Activated T-helper 2 cell treated with anti-CD3 and anti-CD28 coated beads, Interferon-gamma antibody, Interleukin-2, Interleukin-4, amounts not matched to agents 10 μg/mL and 5 μg/mL and 100 μg/mL, durations not matched to agents 14 hours and 24 hours and 36 hours (primary cell): Measurements from ENCODE around the gene BAZ1A. TPM values are rescaled to one million over a fixed set of nuclear protein-coding genes. Genes with fewer than 3 reads are reported as not detected.
"Not testable (repeated sequence)": the region's sequence is repeated elsewhere in the genome, so short reads cannot be mapped to it uniquely, and the experiment has no call there.

ENCODE experiments used
- DNase-seq: peaks from one replicate; pipeline ENCODE4 v3.0.0; 2021; ENCODE audit warnings: low spot score
- H3K27ac Mint-ChIP-seq: one replicate; pipeline ENCODE4 v1.8.0; 2021; ENCODE audit warnings: mixed read lengths
- H3K27me3 Mint-ChIP-seq: one replicate; pipeline ENCODE4 v1.8.0; 2021; ENCODE audit warnings: low read depth, mixed read lengths
- H3K36me3 Mint-ChIP-seq: one replicate; pipeline ENCODE4 v1.8.0; 2021; ENCODE audit warnings: low read depth, mixed read lengths
- H3K4me1 Mint-ChIP-seq: one replicate; pipeline ENCODE4 v1.8.0; 2021; ENCODE audit warnings: low read depth, mixed read lengths
- H3K4me3 Mint-ChIP-seq: one replicate; pipeline ENCODE4 v1.8.0; 2021; ENCODE audit warnings: low read depth, mild to moderate bottlenecking, moderate library complexity, mixed read lengths
- H3K9me3 Mint-ChIP-seq: one replicate; pipeline ENCODE4 v1.8.0; 2021; ENCODE audit warnings: mixed read lengths
- intact Hi-C: fragments of 100-400 bp; cut with micrococcal nuclease; formaldehyde crosslinking; loops from one replicate; pipeline ENCODE4 v1.15.1; 2023
- total RNA-seq: library from RNA; stranded (reverse); gene quantifications from 2 replicates; pipeline ENCODE4 v1.2.3, GENCODE V29; 2022

Gene BAZ1A
- total RNA-seq, 1 donor from 2014 or later: 85.7 TPM

DNA sequence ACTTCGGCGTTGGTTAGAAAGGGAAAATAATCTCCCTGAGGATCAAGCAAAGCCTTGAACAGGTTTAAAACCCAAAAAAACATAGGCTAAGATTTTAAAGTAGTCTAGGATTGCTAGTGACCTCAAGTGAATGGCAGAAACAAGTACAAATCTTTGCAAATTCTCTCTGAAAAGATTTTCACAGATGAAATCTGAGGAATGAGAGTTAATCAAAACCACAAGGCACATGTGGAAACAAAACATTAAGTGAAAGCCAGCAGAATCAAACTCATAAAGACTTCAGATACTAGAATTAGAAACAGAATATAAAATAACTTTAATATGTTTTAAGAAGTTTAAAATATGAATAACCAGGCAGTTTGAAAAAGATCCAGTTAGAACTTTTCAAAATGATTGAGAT is 108.6 kb downstream of the BAZ1A start:
- Mint-ChIP-seq H3K9me3 (no peaks in the 10 kb centered on the region), H3K4me3 (no peak overlapping the region), H3K27ac (no peak overlapping the region), H3K36me3 (peaks cover 69% of the 10 kb centered on the region), H3K4me1 (peaks cover 3% of the 10 kb centered on the region), H3K27me3 (no peaks in the 10 kb centered on the region)
- intact Hi-C loops: no loop called here
- no peak for DNase-seq

DNA sequence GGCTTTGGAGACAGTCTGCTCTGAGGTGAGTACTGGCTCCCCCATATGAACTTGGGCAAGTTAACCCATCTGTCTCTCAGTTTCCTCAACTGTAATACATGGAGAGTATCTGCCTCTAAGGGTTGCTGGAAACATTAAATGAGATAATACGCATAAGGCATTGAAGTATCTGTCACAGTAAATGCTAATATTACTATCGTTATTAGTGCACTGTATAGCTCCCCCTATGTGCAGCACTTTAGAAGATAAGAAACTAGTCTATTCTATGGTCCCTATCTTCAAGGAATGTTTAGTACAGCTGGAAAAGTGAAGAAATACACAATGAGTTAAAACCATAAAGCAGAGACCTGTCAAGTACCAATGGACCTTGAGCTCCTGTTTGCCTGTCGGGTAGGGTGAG is 109.1 kb downstream of the BAZ1A start:
- Mint-ChIP-seq H3K4me3 (no peak overlapping the region), H3K27ac (no peak overlapping the region), H3K4me1 (peaks cover 3% of the 10 kb centered on the region), H3K9me3 (no peaks in the 10 kb centered on the region), H3K27me3 (no peaks in the 10 kb centered on the region), H3K36me3 (peaks cover 70% of the 10 kb centered on the region)
- DNase-seq: no peak
- intact Hi-C loops: no loop called here

DNA sequence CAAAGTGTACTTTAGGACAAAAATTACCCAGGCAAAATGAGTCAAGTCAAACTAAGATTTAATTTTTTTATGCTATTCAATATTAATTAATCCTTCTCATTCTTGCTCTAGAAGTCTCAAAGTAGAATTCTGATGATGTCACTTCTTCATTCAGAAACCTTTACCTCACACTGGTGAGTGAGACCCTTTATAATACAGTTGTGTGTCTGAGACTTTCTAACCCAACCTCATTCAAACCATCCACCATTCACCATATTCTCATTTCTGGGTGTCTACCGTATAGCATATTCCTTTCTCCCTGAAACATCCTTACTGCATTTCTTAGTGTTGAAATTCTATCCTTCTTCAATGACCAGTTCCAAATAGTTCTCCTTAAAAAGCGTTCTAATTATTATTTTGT is 119.9 kb downstream of the BAZ1A start:
- Mint-ChIP-seq H3K4me3 (no peak overlapping the region), H3K27ac (no peak overlapping the region), H3K27me3 (no peaks in the 10 kb centered on the region), H3K9me3 (no peaks in the 10 kb centered on the region), H3K4me1 (no peaks in the 10 kb centered on the region), H3K36me3 (peaks cover 39% of the 10 kb centered on the region)
- no peak for DNase-seq
- intact Hi-C loops: no loop called here

DNA sequence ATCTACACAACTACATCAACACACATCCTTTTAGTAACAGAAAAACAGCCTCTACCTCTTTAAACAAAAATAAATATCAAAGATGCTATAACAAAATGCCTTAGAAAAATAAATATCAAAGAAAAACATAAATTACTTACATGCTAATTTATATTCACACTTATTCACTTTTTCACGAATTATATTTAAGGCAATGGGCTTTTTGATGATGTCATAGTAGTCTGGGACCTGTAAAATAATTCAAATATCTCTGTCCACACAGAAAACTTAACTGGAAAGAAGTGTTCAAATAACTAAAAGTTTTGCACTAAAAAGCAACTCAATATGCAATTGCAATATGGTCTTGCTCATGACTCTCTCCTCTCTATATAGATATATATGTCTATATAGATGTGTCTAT is 120.5 kb downstream of the BAZ1A start:
- no peak overlapping the region for H3K4me3 Mint-ChIP-seq
- peaks cover 33% of the 10 kb centered on the region for H3K36me3 Mint-ChIP-seq
- intact Hi-C loops: no loop called here
- H3K4me1 Mint-ChIP-seq: no peaks in the 10 kb centered on the region
- H3K27me3 Mint-ChIP-seq: no peaks in the 10 kb centered on the region
- H3K9me3 Mint-ChIP-seq: no peaks in the 10 kb centered on the region
- DNase-seq: no peak
- H3K27ac Mint-ChIP-seq: no peak overlapping the region

DNA sequence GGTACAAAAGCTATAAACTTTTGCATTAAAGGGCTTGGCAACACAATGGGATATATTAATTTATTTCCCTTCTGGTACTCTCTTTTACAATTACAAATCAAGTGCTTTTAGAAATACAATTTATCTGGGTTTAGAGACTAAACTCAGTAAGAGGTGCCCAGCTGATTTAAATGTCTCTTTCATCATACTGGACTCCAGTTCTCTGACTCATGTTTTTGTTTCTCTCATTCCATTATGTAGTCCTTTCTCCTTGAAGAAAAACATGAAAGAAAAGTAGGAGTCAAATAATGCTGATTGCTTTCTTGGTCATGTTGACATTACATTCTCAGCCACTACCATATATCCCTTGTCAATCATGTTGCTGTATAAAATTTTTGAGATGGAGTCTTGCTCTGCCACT is 124.5 kb downstream of the BAZ1A start:
- intact Hi-C loops: no loop called here
- no peak for DNase-seq
- H3K36me3 Mint-ChIP-seq: peaks cover 23% of the 10 kb centered on the region
- H3K27me3 Mint-ChIP-seq: no peaks in the 10 kb centered on the region
- H3K4me3 Mint-ChIP-seq: no peak overlapping the region
- no peaks in the 10 kb centered on the region for H3K4me1 Mint-ChIP-seq
- H3K9me3 Mint-ChIP-seq: no peaks in the 10 kb centered on the region
- no peak overlapping the region for H3K27ac Mint-ChIP-seq

DNA sequence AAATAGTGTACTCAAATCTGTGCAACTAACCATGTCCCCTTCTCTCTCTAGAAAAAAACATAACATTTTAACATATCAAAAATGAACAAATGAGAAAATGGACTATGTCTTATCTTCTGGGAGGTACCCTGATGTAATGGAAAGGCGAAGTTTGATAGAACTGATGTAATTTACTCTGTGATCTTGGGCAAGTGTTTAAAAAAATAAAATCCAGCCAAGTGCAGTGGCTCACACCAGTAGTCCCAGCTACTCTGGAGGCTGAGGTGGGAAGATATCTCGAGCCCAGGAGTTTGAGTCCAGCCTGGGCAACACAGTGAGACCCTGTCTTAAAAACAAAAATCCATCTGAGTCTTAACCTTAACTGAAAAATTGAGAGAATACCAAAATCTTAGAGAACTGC is 124.9 kb downstream of the BAZ1A start:
- Mint-ChIP-seq H3K4me1 (no peaks in the 10 kb centered on the region), H3K4me3 (no peak overlapping the region), H3K36me3 (peaks cover 19% of the 10 kb centered on the region), H3K27me3 (no peaks in the 10 kb centered on the region), H3K27ac (no peak overlapping the region), H3K9me3 (no peaks in the 10 kb centered on the region)
- no peak for DNase-seq
- intact Hi-C loops: no loop called here

DNA sequence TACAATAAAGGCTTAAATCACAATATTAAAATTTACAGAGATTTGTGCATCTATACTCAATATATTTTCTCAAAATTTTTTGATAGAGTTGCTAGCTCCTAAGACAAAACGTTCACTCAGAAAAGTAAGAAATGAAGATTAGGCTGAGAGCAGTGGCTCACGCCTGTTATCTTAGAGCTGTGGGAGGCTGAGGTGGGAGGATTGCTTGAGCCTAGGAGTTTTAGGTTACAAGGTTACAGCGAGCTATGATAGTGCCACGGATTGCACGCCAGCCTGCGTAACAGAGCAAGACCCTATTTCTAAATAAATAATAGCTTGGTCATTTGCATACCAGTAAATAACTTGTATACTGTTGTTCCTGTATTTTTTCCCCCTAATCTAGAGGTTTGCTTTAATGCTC is 125.8 kb downstream of the BAZ1A start:
- Mint-ChIP-seq H3K36me3 (peaks cover 12% of the 10 kb centered on the region), H3K9me3 (no peaks in the 10 kb centered on the region)

DNA sequence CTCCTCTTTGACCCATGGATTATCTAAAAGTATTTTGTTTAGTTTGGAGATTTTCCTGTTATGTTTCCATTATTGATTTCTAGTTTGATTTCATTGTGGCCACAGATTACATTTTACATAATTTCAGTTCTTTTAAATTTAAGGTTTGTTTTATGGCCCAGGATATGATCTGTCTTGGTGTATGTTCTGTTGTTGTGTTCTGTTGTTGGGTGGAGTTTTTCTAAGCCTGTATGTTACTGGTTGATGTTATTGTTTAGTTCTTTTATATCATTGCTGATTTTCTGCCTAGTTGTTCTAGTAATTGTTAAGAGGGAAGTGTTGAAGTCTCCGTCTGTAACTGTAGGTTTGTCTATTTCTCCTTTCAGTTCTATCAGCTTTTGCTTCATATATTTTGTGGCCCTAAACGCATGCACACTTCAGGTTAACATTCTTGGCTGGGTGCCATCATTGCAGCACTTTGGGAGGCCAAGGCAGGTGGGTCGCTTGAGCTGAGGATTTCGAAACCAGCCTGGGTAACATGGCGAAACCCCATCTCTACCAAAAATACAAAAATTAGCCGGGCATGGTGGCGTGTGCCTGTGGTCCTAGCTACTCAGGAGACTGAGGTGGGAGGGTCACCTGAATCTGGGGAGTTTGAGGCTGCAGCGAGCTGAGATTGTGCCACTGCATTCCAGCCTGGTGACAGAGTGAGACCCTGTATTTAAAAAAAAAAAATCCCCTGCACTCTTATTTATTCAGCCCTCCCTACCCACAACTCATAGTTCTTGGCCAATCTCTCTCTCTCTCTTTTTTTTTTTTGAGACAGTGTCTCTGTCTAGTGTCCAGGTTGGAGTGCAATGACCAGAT is 132.7 kb downstream of the BAZ1A start:
- peaks cover 10% of the 10 kb centered on the region for H3K27me3 Mint-ChIP-seq
- intact Hi-C loops: no loop called here
- no peaks in the 10 kb centered on the region for H3K9me3 Mint-ChIP-seq
- H3K4me1 Mint-ChIP-seq: peaks cover 15% of the 10 kb centered on the region
- H3K4me3 Mint-ChIP-seq: no peak overlapping the region
- no peak overlapping the region for H3K27ac Mint-ChIP-seq
- DNase-seq: no peak
- no peaks in the 10 kb centered on the region for H3K36me3 Mint-ChIP-seq

More for the DNA sequence above, 125.8 kb downstream of the BAZ1A start:
- H3K4me1 Mint-ChIP-seq: no peaks in the 10 kb centered on the region
- no peak overlapping the region for H3K27ac Mint-ChIP-seq
- no peak for DNase-seq
- no peak overlapping the region for H3K4me3 Mint-ChIP-seq
- intact Hi-C loops: no loop called here
- no peaks in the 10 kb centered on the region for H3K27me3 Mint-ChIP-seq

DNA sequence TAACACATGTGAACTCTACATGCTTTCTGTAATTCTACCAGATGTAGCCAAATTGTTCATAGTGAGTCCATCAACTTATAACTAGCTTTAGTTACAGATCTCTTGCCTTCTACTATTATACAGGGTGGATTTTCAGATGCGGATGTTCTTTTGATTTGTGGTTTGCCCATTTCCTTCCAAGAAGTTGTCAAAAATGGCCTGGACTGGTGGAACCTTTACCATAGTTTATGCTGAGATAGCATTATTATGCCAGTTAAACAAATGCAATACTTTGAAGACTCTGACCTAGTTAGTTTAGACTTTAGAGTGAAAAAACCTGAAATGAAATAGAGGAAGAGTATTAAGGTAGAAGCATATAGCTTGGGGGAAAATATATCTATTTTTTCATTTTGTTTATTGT is 133.3 kb downstream of the BAZ1A start:
- no peak overlapping the region for H3K27ac Mint-ChIP-seq
- peaks cover 15% of the 10 kb centered on the region for H3K4me1 Mint-ChIP-seq

DNA sequence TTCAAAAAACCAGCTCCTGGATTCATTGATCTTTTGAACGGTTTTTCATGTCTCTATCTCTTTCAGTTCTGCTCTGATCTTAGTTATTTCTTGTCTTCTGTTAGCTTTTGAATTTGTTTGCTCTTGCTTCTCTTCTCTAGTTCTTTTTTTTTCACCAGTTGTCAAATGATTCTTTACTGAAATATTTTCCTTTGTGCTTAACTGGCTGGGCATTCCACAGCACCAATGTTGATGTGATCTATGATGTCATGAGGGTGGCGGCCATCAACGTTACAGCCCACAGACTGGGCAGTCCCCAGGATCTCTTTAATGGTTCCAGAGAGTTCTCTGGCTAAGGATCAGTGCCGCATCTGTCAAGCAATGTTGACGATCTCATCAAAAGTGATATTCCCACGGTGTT is 135.0 kb downstream of the BAZ1A start:
- H3K4me3 Mint-ChIP-seq, H3K36me3 Mint-ChIP-seq, H3K9me3 Mint-ChIP-seq, DNase-seq, H3K27ac Mint-ChIP-seq, intact Hi-C loops: not testable (repeated sequence)
- peaks cover 15% of the 10 kb centered on the region for H3K4me1 Mint-ChIP-seq
- H3K27me3 Mint-ChIP-seq: peaks cover 10% of the 10 kb centered on the region

More for the DNA sequence above, 133.3 kb downstream of the BAZ1A start:
- H3K9me3 Mint-ChIP-seq: no peaks in the 10 kb centered on the region
- intact Hi-C loops: no loop called here
- H3K27me3 Mint-ChIP-seq: peaks cover 10% of the 10 kb centered on the region
- no peaks in the 10 kb centered on the region for H3K36me3 Mint-ChIP-seq
- DNase-seq: no peak
- no peak overlapping the region for H3K4me3 Mint-ChIP-seq

DNA sequence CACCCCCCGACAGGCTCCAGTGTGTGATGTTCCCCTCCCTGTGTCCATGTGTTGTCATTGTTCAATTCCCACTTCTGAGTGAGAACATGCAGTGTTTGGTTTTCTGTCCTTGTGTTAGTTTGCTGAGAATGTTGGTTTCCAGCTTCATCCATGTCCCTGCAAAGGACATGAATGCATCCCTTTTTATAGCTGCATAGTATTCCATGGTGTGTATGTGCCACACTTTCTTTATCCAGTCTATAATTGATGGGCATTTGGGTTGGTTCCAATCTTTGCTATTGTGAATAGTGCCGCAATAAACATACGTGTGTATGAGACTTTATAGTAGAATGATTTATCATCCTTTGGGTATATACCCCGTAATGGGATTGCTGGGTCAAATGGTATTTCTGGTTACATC is 138.1 kb downstream of the BAZ1A start:
- H3K9me3 Mint-ChIP-seq, H3K4me3 Mint-ChIP-seq, DNase-seq, intact Hi-C loops, H3K27ac Mint-ChIP-seq, H3K4me1 Mint-ChIP-seq, H3K36me3 Mint-ChIP-seq: not testable (repeated sequence)
- peaks cover 17% of the 10 kb centered on the region for H3K27me3 Mint-ChIP-seq

DNA sequence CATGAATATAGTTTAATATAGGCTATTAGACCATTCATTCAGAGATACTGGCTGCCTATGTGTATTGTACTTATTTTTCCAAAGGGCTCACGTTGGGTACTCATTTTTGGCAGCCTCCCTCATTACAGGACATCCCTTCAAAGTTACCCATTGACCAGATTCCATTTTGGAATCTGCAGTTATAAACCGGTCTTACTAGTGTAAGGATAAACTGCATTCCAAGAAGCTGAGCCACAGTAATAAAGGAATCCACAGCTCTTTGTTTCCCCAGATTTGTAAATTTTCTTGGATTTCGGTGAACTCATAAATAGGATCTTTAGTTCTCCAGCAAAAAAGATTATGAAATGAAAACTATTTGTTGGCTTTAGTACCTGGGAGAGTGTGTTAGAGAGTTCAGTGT is 141.9 kb downstream of the BAZ1A start:
- DNase-seq: no peak
- Mint-ChIP-seq H3K4me3 (no peak overlapping the region), H3K4me1 (no peaks in the 10 kb centered on the region), H3K9me3 (no peaks in the 10 kb centered on the region), H3K27me3 (peaks cover 10% of the 10 kb centered on the region), H3K27ac (no peak overlapping the region), H3K36me3 (no peaks in the 10 kb centered on the region)
- intact Hi-C loops: no loop called here

DNA sequence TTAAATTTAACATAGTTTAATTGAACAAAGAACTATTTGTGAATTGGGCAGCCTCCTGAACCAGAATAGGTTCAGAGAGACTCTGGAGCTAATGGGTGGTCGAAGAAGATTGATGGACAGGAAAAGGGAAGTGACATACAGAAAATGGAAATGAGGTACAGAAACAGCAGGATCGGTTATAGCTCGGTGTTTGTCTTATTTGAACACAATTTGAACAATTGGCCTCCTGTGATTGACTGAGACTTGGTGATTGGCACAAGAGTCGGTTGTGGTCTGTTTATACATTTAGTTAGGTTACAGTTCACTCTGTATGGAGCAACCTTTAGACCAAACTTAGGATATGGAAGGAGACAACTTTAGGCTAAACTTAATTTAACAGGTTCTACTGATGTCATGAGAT is 142.4 kb downstream of the BAZ1A start:
- Mint-ChIP-seq H3K27ac (no peak overlapping the region), H3K4me3 (no peak overlapping the region), H3K4me1 (no peaks in the 10 kb centered on the region), H3K36me3 (no peaks in the 10 kb centered on the region), H3K9me3 (no peaks in the 10 kb centered on the region), H3K27me3 (peaks cover 10% of the 10 kb centered on the region)
- intact Hi-C loops: no loop called here
- DNase-seq: no peak
